Right lobe of liver (tissue), 6 donors: Measurements from ENCODE around the gene LENEP. TPM values are rescaled to one million over a fixed set of nuclear protein-coding genes. Genes with fewer than 3 reads are reported as not detected.

Experiments
- ATAC-seq, 4 donors: fragments of 200-7000 bp; cut with Tn5 transposase; one replicate each; pipeline ENCODE4 v1.9.1; 2020; ENCODE audit warnings: mild to moderate bottlenecking in 4 of 4, moderate library complexity in 4 of 4
- DNase-seq, 3 donors: peaks; one replicate each; pipeline ENCODE4 v3.0.0-alpha.2; 2020
- H3K27ac ChIP-seq, 3 donors: fragments of 200-600 bp; one replicate each; pipeline ENCODE4 v1.8.0; 2022
- H3K27me3 ChIP-seq, 2 donors: fragments of 200-600 bp; one replicate each; pipeline ENCODE4 v1.8.0; 2022
- H3K36me3 ChIP-seq, 4 donors: fragments of 200-600 bp; sonication (generic) in 1 of 4; one replicate each; pipeline versions ENCODE4 v1.5.1 to v1.8.0; 2017 to 2022; ENCODE audit warnings: control low read depth in 1 of 4
- H3K4me1 ChIP-seq, 4 donors: fragments of 200-600 bp; sonication (generic) in 1 of 4; one replicate each; pipeline versions ENCODE4 v1.5.1 to v1.8.0; 2017 to 2022; ENCODE audit warnings: control low read depth in 1 of 4
- H3K4me3 ChIP-seq, 3 donors: fragments of 200-600 bp; one replicate each; pipeline ENCODE4 v1.8.0; 2022
- H3K9me3 ChIP-seq, 4 donors: fragments of 200-600 bp; sonication (generic) in 1 of 4; one replicate each; pipeline versions ENCODE4 v1.5.1 to v1.8.0; 2017 to 2022; ENCODE audit warnings: control low read depth in 1 of 4
- POLR2A ChIP-seq: fragments of 450-650 bp; IDR thresholded peaks from one replicate; pipeline ENCODE4 v1.6.1; 2017; ENCODE audit warnings: antibody characterized with exemption, mild to moderate bottlenecking
- WGBS: methylation state at CpG from one replicate; pipeline ENCODE4 v1.1.6; 2018; ENCODE audit warnings: low coverage, low lambda C conversion rate; ENCODE audit not compliant: insufficient coverage; ENCODE audit errors: missing lambda C conversion rate; 5-methylcytosine and 5-hydroxymethylcytosine counted together
- intact Hi-C, 2 donors: fragments of 100-400 bp; cut with DNase I; formaldehyde crosslinking; loops; one replicate each; pipeline versions ENCODE4 v1.11.2 to v1.14.1; 2022
- total RNA-seq, 6 experiments: library from RNA; depleted of rRNA in 2 of 6; stranded (reverse); fragments of >200 nt in 2 of 6; fragmentation: NEBNext Ultra II Directional in 3 of 6; extraction: Animal tissue kit (Norgen Biotek cat#: 25700) in 3 of 6; gene quantifications; one replicate each; pipeline versions ENCODE4 v1.1.0 to v1.2.4, GENCODE V29; 2016 to 2023
- TF ChIP-seq, protein P1 (sequence below), 4 donors: fragments of 200-600 bp in 3 of 4; fragments of 450-650 bp in 1 of 4; IDR thresholded peaks; one replicate each; pipeline versions ENCODE4 v1.5.1 to v1.8.0; 2016 to 2022; ENCODE audit warnings: antibody characterized with exemption in 4 of 4, mild to moderate bottlenecking in 2 of 4
- donor health status: DM: no; HTN: yes; CAD: no.
- donor health status: DM: no; HTN: no; CAD: no.
- donor health status: DM: no; HTN: no; CAD: no.
- donor health status: DM: no; HTN: yes; CAD: no.
- donor health status: DM: no; HTN: yes; CAD: no.

LENEP gene
- total RNA-seq, 6 experiments from 2014 or later: not detected

- H3K36me3 ChIP-seq: peaks cover 0 to 21% (median 13%) of the 10 kb centered on the region in 4 donors
- H3K27ac ChIP-seq: no peak overlapping the region
- TF ChIP-seq, protein P1, sequence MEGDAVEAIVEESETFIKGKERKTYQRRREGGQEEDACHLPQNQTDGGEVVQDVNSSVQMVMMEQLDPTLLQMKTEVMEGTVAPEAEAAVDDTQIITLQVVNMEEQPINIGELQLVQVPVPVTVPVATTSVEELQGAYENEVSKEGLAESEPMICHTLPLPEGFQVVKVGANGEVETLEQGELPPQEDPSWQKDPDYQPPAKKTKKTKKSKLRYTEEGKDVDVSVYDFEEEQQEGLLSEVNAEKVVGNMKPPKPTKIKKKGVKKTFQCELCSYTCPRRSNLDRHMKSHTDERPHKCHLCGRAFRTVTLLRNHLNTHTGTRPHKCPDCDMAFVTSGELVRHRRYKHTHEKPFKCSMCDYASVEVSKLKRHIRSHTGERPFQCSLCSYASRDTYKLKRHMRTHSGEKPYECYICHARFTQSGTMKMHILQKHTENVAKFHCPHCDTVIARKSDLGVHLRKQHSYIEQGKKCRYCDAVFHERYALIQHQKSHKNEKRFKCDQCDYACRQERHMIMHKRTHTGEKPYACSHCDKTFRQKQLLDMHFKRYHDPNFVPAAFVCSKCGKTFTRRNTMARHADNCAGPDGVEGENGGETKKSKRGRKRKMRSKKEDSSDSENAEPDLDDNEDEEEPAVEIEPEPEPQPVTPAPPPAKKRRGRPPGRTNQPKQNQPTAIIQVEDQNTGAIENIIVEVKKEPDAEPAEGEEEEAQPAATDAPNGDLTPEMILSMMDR (IDR thresholded peaks at IDR 0.05): no peak
- TF ChIP-seq POLR2A: no peak
- H3K9me3 ChIP-seq: no peaks in the 10 kb centered on the region
- H3K27me3 ChIP-seq: no peaks in the 10 kb centered on the region
- 35% methylated on average over 4 of the region's 8 CpGs for WGBS
- ATAC-seq: no peak
- H3K4me1 ChIP-seq: peaks cover 0 to 51% (median 19%) of the 10 kb centered on the region in 4 donors
- DNase-seq: peak in 1 of 3 donors; percentile 23
- no peak overlapping the region for H3K4me3 ChIP-seq
- intact Hi-C loops: no loop called here
These were observed 20.2 kb downstream of the LENEP start for GRCh38 chr1:155013632-155014031.

- Histone ChIP-seq H3K36me3 (peaks cover 0 to 21% (median 13%) of the 10 kb centered on the region in 4 donors), H3K9me3 (no peaks in the 10 kb centered on the region), H3K4me1 (peaks cover 0 to 42% (median 14%) of the 10 kb centered on the region in 4 donors), H3K27me3 (no peaks in the 10 kb centered on the region), H3K4me3 (no peak overlapping the region), H3K27ac (no peak overlapping the region)
- ATAC-seq (no peak), DNase-seq (peak in 1 of 3 donors; percentile 19)
- 60% methylated on average over 2 of the region's 31 CpGs for WGBS
- intact Hi-C loops: no loop called here
- no peak for TF ChIP-seq POLR2A
- TF ChIP-seq, protein P1 (IDR thresholded peaks at IDR 0.05): no peak
These were observed 21.5 kb downstream of the LENEP start for GRCh38 chr1:155014709-155015508.

GRCh38 chr1:155015527-155016230, 22.3 kb downstream of the LENEP start:
- intact Hi-C loops: no loop called here
- TF ChIP-seq, protein P1 (IDR thresholded peaks at IDR 0.05): no peak
- no peak for TF ChIP-seq POLR2A
- H3K9me3 ChIP-seq: no peaks in the 10 kb centered on the region
- WGBS: 76% methylated on average over 9 of the region's 16 CpGs
- H3K4me1 ChIP-seq: peaks cover 0 to 36% (median 14%) of the 10 kb centered on the region in 4 donors
- ATAC-seq (no peak), DNase-seq (peak in 1 of 3 donors; percentile 24)
- peaks cover 0 to 21% (median 13%) of the 10 kb centered on the region in 4 donors for H3K36me3 ChIP-seq
- H3K27me3 ChIP-seq: no peaks in the 10 kb centered on the region
- no peak overlapping the region for H3K4me3 ChIP-seq
- no peak overlapping the region for H3K27ac ChIP-seq

DNA sequence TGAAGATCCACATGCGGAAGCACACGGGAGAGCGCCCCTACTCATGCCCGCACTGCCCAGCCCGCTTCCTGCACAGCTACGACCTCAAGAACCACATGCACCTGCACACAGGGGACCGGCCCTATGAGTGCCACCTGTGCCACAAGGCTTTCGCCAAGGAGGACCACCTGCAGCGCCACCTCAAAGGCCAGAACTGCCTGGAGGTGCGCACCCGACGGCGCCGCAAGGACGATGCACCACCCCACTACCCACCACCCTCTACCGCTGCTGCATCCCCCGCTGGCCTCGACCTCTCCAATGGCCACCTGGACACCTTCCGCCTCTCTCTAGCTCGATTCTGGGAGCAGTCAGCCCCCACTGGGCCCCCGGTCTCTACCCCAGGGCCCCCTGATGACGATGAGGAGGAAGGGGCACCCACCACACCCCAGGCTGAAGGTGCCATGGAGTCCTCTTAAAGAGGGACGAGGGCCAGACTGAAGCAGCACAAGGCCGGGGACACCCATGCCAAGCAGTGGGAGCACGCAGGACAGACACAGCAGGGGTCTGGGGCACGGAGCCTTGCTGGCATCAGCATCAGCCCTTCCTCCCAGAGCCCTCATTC, 22.9 kb downstream of the LENEP start:
- TF ChIP-seq POLR2A: no peak
- TF ChIP-seq, protein P1 (IDR thresholded peaks at IDR 0.05): no peak
- Histone ChIP-seq H3K27me3 (no peaks in the 10 kb centered on the region), H3K9me3 (no peaks in the 10 kb centered on the region), H3K4me3 (no peak overlapping the region), H3K4me1 (peaks cover 0 to 29% (median 14%) of the 10 kb centered on the region in 4 donors), H3K27ac (peak overlapping the region in 1 of 3 donors; percentile 69), H3K36me3 (peaks cover 0 to 21% (median 11%) of the 10 kb centered on the region in 4 donors)
- intact Hi-C loops: no loop called here
- no peak for ATAC-seq
- 73% methylated on average over 6 of the region's 26 CpGs for WGBS
- DNase-seq: peak in 1 of 3 donors; percentile 22
